Body of pancreas (tissue), 4 donors: ENCODE results near the gene THRSP. TPM values are rescaled to one million over a fixed set of nuclear protein-coding genes. Genes with fewer than 3 reads are reported as not detected.

Experiments used
- ATAC-seq: fragments of 150-250 bp; one replicate; pipeline ENCODE4 v1.9.1; 2016
- DNase-seq, 4 donors: peaks; one replicate each; pipeline ENCODE4 v3.0.0-alpha.2; 2019
- H3K27ac ChIP-seq, 4 donors: fragments of 200-600 bp; sonication (generic); 1 replicate in 3 of 4; 2 replicates in 1 of 4; pipeline versions ENCODE4 v1.5.1 to v1.6.1; 2016 to 2019; ENCODE audit warnings: mild to moderate bottlenecking in 1 of 4, mixed read lengths in 1 of 4, moderate library complexity in 1 of 4
- H3K27me3 ChIP-seq, 2 donors: fragments of 200-600 bp; sonication (generic); one replicate each; pipeline ENCODE4 v1.6.0; 2016; ENCODE audit warnings: mild to moderate bottlenecking in 1 of 2
- H3K36me3 ChIP-seq, 2 donors: fragments of 200-600 bp; sonication (generic); replicated peaks in 1 of 2; 2 replicates each; pipeline ENCODE4 v1.5.1; 2016; ENCODE audit warnings: low read depth in 2 of 2; ENCODE audit not compliant: insufficient read depth in 1 of 2
- H3K4me1 ChIP-seq: fragments of 200-600 bp; sonication (generic); one replicate; pipeline ENCODE4 v1.6.0; 2016
- H3K4me3 ChIP-seq, 2 donors: fragments of 200-600 bp; sonication (generic); 1 replicate in 1 of 2; 2 replicates in 1 of 2; pipeline ENCODE4 v1.5.1; 2016 to 2019
- H3K9me3 ChIP-seq, 3 donors: fragments of 200-600 bp; sonication (generic); 1 replicate in 2 of 3; 2 replicates in 1 of 3; pipeline ENCODE4 v1.5.1; 2016
- POLR2A ChIP-seq, 3 donors: fragments of 450-650 bp; IDR thresholded peaks; one replicate each; pipeline ENCODE4 v1.6.1; 2016; ENCODE audit warnings: antibody characterized with exemption in 3 of 3, mild to moderate bottlenecking in 2 of 3
- WGBS, 2 donors: methylation state at CpG; one replicate each; pipeline ENCODE4 v1.1.5; 2017; 5-methylcytosine and 5-hydroxymethylcytosine counted together
- intact Hi-C: fragments of 100-400 bp; cut with DNase I; formaldehyde crosslinking; loops from one replicate; pipeline ENCODE4 v1.15.1; 2023
- total RNA-seq, 2 donors: library from RNA; depleted of rRNA; stranded (reverse); fragments of >200 nt; gene quantifications; one replicate each; pipeline ENCODE4 v1.1.0, GENCODE V29; 2016
- TF ChIP-seq, protein P1 (sequence below), 7 experiments: fragments of 450-650 bp in 4 of 7; fragments of 200-600 bp in 3 of 7; sonication (generic) in 3 of 7; IDR thresholded peaks; one replicate each; pipeline ENCODE4 v1.5.1; 2016 to 2019; ENCODE audit warnings: antibody characterized with exemption in 7 of 7

The THRSP gene
- total RNA-seq, 2 donors from 2014 or later: 6.6 TPM; not detected in 1

DNA sequence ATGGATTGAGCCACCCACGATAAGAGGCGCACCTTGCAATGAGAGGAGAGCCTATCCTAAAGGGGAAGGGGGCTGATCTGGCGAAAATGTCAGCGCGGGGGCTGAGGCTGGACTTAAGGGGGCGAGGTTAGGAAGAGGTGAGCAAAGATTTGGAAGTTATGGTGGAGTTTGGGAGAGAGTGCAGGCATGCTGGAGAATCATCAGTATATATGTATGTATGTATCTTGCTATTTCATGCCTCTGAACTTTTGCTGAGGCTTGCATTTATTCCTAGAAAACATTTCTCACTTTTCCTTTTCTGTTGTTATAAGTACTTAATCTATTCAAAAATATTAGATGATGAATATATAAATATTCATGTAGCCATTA is 17.2 kb upstream of the THRSP start:
- intact Hi-C loops: no loop called here
- Histone ChIP-seq H3K36me3 (no peaks in the 10 kb centered on the region), H3K9me3 (no peaks in the 10 kb centered on the region), H3K4me1 (peaks cover 24% of the 10 kb centered on the region), H3K4me3 (no peak overlapping the region), H3K27ac (peak overlapping the region in 1 of 4 donors; percentile 56), H3K27me3 (no peaks in the 10 kb centered on the region)
- no peak for ATAC-seq
- WGBS, 2 donors: 20 to 29% methylated on average over 6 of the region's 6 CpGs
- TF ChIP-seq POLR2A (IDR thresholded peaks at IDR 0.05): no peak
- no peak for DNase-seq

DNA sequence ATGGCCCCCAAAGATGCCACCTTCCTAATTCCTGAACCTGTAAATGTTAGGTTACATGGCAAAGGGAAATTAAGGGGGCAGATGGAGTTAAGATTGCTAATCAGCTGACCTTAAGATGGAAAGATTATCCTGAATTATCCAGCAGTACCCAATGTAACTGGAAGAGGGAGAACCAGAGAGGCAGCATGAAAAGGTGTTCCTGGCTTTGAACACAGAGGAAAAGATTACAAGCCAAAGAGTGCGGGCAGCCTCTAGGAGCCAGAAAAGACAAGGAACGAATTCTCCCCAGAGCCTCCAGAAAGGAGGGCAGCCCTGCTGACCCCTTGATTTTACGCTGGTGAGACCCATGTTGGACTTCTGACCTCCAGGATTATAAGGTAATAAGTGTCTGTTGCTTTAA is 15.1 kb upstream of the THRSP start:
- 78 to 86% methylated on average over 2 to 3 of the region's 3 CpGs for WGBS, 2 donors
- no peak for DNase-seq
- Histone ChIP-seq H3K27me3 (no peaks in the 10 kb centered on the region), H3K36me3 (no peaks in the 10 kb centered on the region), H3K4me3 (no peak overlapping the region), H3K4me1 (peaks cover 24% of the 10 kb centered on the region), H3K27ac (no peak overlapping the region), H3K9me3 (no peaks in the 10 kb centered on the region)
- intact Hi-C loops: no loop called here
- ATAC-seq: no peak
- TF ChIP-seq, protein P1, sequence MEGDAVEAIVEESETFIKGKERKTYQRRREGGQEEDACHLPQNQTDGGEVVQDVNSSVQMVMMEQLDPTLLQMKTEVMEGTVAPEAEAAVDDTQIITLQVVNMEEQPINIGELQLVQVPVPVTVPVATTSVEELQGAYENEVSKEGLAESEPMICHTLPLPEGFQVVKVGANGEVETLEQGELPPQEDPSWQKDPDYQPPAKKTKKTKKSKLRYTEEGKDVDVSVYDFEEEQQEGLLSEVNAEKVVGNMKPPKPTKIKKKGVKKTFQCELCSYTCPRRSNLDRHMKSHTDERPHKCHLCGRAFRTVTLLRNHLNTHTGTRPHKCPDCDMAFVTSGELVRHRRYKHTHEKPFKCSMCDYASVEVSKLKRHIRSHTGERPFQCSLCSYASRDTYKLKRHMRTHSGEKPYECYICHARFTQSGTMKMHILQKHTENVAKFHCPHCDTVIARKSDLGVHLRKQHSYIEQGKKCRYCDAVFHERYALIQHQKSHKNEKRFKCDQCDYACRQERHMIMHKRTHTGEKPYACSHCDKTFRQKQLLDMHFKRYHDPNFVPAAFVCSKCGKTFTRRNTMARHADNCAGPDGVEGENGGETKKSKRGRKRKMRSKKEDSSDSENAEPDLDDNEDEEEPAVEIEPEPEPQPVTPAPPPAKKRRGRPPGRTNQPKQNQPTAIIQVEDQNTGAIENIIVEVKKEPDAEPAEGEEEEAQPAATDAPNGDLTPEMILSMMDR (IDR thresholded peaks at IDR 0.05): no peak
- TF ChIP-seq POLR2A (IDR thresholded peaks at IDR 0.05): no peak

DNA sequence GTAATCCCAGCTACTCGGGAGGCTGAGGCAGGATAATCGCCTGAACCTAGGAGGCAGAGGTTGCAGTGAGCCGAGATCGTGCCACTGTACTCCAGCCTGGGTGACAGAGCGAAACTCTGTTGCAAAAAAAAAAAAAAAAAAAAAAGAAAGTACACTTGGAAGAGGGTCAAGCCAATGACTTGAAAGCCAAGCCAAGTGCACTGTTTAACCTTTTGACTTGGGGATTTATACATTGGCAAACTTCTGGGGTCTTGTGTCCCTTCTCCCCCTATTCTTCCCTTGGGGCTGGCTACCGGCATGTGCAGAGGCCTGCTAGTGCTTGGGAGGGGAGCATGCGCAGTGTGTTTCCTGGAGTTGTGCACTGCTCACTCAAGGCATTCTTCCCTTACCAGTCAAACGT is 14.3 kb upstream of the THRSP start:
- Histone ChIP-seq H3K36me3 (no peaks in the 10 kb centered on the region), H3K9me3 (no peaks in the 10 kb centered on the region), H3K27ac (no peak overlapping the region), H3K4me3 (no peak overlapping the region), H3K27me3 (no peaks in the 10 kb centered on the region), H3K4me1 (peaks cover 21% of the 10 kb centered on the region)
- TF ChIP-seq, protein P1 (IDR thresholded peaks at IDR 0.05): no peak
- no peak for TF ChIP-seq POLR2A (IDR thresholded peaks at IDR 0.05)
- 80 to 82% methylated on average over 8 of the region's 8 CpGs for WGBS, 2 donors
- intact Hi-C loops: no loop called here
- DNase-seq (no peak), ATAC-seq (no peak)

DNA sequence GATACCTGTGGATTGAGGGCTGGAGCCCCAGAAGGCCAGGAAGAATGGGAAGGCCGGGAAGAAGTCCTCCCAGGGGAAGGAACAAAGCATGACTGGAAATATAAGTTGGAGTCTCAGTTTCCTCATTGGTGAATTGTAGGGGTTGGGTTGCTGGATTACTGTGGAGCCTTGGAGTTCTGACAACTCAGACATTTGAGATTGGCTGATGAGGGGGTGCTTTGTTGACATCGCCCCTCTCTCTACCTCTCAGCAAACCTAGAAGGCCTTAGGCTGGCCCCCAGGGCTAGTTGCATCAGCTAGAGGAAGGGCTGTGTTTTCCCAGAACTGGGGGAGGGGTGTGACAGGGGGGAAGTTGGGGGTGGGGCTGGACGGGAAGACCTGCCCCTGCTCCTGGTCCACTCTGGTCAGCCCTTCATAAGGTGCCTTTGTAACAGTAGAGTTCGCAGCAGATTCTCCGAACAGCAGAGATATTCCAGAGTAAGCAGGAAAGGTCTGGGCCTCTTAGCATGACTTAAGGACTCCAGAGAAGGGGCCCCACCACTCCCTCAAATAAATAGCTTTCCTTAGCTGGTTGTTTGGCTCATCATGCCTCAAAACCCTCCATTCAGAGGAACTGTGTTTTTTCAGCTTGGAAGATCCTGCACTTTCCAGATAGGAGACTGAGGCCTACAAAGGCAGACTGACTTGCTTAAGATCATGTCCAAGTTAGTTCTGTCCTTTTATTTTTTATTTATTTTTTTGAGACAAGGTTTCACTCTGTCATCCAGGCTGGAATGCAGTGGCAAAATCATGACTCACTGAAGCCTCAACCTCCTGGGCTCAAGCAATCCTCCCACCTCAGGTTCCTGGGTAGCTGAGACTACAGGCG is 12.5 kb upstream of the THRSP start:
- no peak overlapping the region for H3K27ac ChIP-seq
- intact Hi-C loops: no loop called here
- ATAC-seq (no peak), DNase-seq (no peak)
- no peaks in the 10 kb centered on the region for H3K27me3 ChIP-seq
- no peaks in the 10 kb centered on the region for H3K9me3 ChIP-seq
- WGBS, 2 donors: 81 to 93% methylated on average over 6 of the region's 6 CpGs
- TF ChIP-seq, protein P1 (IDR thresholded peaks at IDR 0.05): no peak
- no peak for TF ChIP-seq POLR2A (IDR thresholded peaks at IDR 0.05)
- H3K4me1 ChIP-seq: peaks cover 3% of the 10 kb centered on the region
- no peak overlapping the region for H3K4me3 ChIP-seq
- no peaks in the 10 kb centered on the region for H3K36me3 ChIP-seq

DNA sequence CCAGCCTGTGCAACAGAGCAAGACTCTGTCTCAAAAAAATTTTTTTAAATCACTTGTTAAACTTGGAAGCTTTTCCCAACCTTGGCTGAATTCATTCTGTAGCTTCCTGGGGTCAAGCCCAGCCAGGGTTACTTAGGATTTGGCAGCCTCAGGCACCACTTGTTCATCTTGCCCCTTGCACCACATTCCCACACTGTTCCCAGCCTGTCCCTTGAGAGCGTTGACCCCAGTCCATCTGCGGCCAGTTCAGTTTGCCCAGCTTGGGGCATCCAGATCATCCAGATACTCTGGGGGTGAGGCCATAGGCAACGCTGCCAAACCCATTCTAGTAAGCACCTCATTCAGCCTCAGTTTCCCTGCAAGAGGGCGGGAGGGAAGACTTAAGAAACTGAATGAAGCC is 8.7 kb upstream of the THRSP start:
- TF ChIP-seq, protein P1 (IDR thresholded peaks at IDR 0.05): no peak
- no peak for TF ChIP-seq POLR2A (IDR thresholded peaks at IDR 0.05)
- intact Hi-C loops: no loop called here

More for the DNA sequence above, 8.7 kb upstream of the THRSP start:
- ATAC-seq (no peak), DNase-seq (no peak)
- Histone ChIP-seq H3K27me3 (no peaks in the 10 kb centered on the region), H3K4me3 (no peak overlapping the region), H3K9me3 (no peaks in the 10 kb centered on the region), H3K27ac (no peak overlapping the region), H3K4me1 (no peaks in the 10 kb centered on the region), H3K36me3 (no peaks in the 10 kb centered on the region)
- WGBS, 2 donors: 78 to 92% methylated on average over 4 of the region's 4 CpGs
